Ovary (tissue), 9 donors: ENCODE results near the gene TMEM121. TPM values are rescaled to one million over a fixed set of nuclear protein-coding genes. Genes with fewer than 3 reads are reported as not detected.

Experiments used
- DNase-seq, 5 donors: peaks; one replicate each; pipeline ENCODE4 v3.0.0-alpha.2; 2019 to 2020
- H3K27ac ChIP-seq, 2 donors: fragments of 200-600 bp; one replicate each; pipeline versions ENCODE4 v1.5.1 to v1.8.0; 2019 to 2022
- H3K27me3 ChIP-seq: fragments of 200-600 bp; one replicate; pipeline ENCODE4 v1.8.0; 2022
- H3K36me3 ChIP-seq: fragments of 200-600 bp; sonication (generic); one replicate; pipeline ENCODE4 v1.5.1; 2019
- H3K4me1 ChIP-seq: one replicate; pipeline ENCODE4 v1.8.1; 2013; ENCODE audit warnings: mild to moderate bottlenecking, moderate library complexity; ENCODE audit not compliant: insufficient read depth
- H3K4me3 ChIP-seq: fragments of 200-600 bp; sonication (generic); one replicate; pipeline ENCODE4 v1.5.1; 2017
- H3K9me3 ChIP-seq, 2 donors: fragments of 200-600 bp in 1 of 2; sonication (generic) in 1 of 2; one replicate each; pipeline versions ENCODE4 v1.5.1 to v1.8.1; 2013 to 2019; ENCODE audit warnings: mild to moderate bottlenecking in 1 of 2, moderate library complexity in 1 of 2
- EP300 ChIP-seq: sonication (generic); formaldehyde crosslinking; IDR thresholded peaks from one replicate; pipeline ENCODE4 v1.6.1; 2017; ENCODE audit warnings: antibody characterized with exemption
- POLR2A ChIP-seq: fragments of 450-650 bp; IDR thresholded peaks from one replicate; pipeline ENCODE4 v1.6.1; 2017; ENCODE audit warnings: antibody characterized with exemption, mild to moderate bottlenecking, moderate library complexity
- WGBS, 3 donors: extraction: QIAGEN DNeasy Blood & Tissue Kit in 1 of 3; methylation state at CpG; one replicate each; pipeline versions ENCODE4 v1.1.5 to v1.1.7; 2013 to 2017; 5-methylcytosine and 5-hydroxymethylcytosine counted together
- intact Hi-C, 4 donors: fragments of 100-400 bp; cut with DNase I; formaldehyde crosslinking; loops; one replicate each; pipeline versions ENCODE4 v1.11.0 to v1.15.1; 2022 to 2023
- polyA plus RNA-seq, 2 donors: library from polyadenylated mRNA; stranded (reverse); fragments of 200-250 nt in 1 of 2; fragments of 350-450 nt in 1 of 2; fragmentation: Illumina TruSeq in 1 of 2; extraction: RNeasy Lipid Tissue Mini Kit (QIAGEN cat#74804) in 1 of 2; gene quantifications; one replicate each; pipeline ENCODE4 v1.2.3, GENCODE V29; 2013 to 2014
- total RNA-seq, 7 donors: library from RNA; depleted of rRNA in 2 of 7; stranded (reverse); fragments of >200 nt in 2 of 7; fragmentation: NEBNext Ultra II Directional in 3 of 7; extraction: Animal tissue kit (Norgen Biotek cat#: 25700) in 3 of 7; gene quantifications; one replicate each; pipeline versions ENCODE4 v1.1.0 to v1.2.4, GENCODE V29; 2016 to 2023
- TF ChIP-seq, protein P1 (sequence below), 3 donors: fragments of 450-650 bp in 2 of 3; fragments of 200-600 bp in 1 of 3; IDR thresholded peaks; one replicate each; pipeline versions ENCODE4 v1.5.1 to v1.8.0; 2016 to 2022; ENCODE audit warnings: antibody characterized with exemption in 3 of 3, mild to moderate bottlenecking in 1 of 3
- donor health status: DM: no; HTN: no; CAD: no; lungs with moderate emphysema.
- donor health status: DM: no; HTN: no; CAD: no.
- donor health status: Bipolar disorder and iron deficiency.
- donor health status: DM: yes; HTN: yes; CAD: no.
- donor health status: DM: no; HTN: no; CAD: no.
- donor health status: DM: yes; HTN: yes; CAD: no.

Gene TMEM121
- total and polyA plus RNA-seq, 9 donors: 3.3 to 9.0 (median 4.1) TPM; not detected in 1

GRCh38 chr14:105493921-105494605, 32.3 kb upstream of the TMEM121 start:
- intact Hi-C loops: loop anchor here in 2 of 4 donors (5.0 to 10.0 kb wide), 3 partner anchors 33 to 399 kb away; partner anchors contain the start of gene TMEM121 (in 1 of the 2)
- no peak for DNase-seq
- TF ChIP-seq, protein P1, sequence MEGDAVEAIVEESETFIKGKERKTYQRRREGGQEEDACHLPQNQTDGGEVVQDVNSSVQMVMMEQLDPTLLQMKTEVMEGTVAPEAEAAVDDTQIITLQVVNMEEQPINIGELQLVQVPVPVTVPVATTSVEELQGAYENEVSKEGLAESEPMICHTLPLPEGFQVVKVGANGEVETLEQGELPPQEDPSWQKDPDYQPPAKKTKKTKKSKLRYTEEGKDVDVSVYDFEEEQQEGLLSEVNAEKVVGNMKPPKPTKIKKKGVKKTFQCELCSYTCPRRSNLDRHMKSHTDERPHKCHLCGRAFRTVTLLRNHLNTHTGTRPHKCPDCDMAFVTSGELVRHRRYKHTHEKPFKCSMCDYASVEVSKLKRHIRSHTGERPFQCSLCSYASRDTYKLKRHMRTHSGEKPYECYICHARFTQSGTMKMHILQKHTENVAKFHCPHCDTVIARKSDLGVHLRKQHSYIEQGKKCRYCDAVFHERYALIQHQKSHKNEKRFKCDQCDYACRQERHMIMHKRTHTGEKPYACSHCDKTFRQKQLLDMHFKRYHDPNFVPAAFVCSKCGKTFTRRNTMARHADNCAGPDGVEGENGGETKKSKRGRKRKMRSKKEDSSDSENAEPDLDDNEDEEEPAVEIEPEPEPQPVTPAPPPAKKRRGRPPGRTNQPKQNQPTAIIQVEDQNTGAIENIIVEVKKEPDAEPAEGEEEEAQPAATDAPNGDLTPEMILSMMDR (IDR thresholded peaks at IDR 0.05): no peak
- TF ChIP-seq EP300 (no peak), POLR2A (no peak)

DNA sequence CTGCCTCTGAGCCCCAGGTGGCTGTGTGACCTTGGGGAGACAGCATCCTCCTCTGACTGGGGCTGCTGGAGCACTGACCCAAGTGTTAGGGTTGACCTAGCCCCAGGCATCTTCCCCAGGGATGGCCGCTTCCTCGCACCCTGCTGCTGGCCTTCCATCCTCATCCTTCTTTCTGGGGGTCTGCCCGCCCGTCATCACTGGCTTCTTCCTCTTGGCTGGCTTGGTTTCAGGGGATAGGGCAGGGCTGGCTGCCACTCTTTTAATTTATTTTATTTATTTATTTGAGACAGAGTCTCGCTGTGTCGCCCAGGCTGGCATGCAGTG, 31.8 kb upstream of the TMEM121 start:
- TF ChIP-seq POLR2A (no peak), EP300 (no peak)
- TF ChIP-seq, protein P1 (IDR thresholded peaks at IDR 0.05): no peak
- Histone ChIP-seq H3K36me3 (no peaks in the 10 kb centered on the region), H3K27ac (no peak overlapping the region), H3K4me3 (no peak overlapping the region), H3K27me3 (no peaks in the 10 kb centered on the region), H3K9me3 (no peaks in the 10 kb centered on the region), H3K4me1 (peaks cover 2% of the 10 kb centered on the region)
- intact Hi-C loops: loop anchor here in 2 of 4 donors (5.0 to 10.0 kb wide), 3 partner anchors 33 to 400 kb away; partner anchors contain the start of gene TMEM121 (in 1 of the 2)
- WGBS, 3 donors: 94 to 96% (median 95%) methylated on average over 6 of the region's 6 CpGs
- DNase-seq: no peak

More at GRCh38 chr14:105493921-105494605, 32.3 kb upstream of the TMEM121 start:
- Histone ChIP-seq H3K27ac (no peak overlapping the region), H3K27me3 (no peaks in the 10 kb centered on the region), H3K36me3 (no peaks in the 10 kb centered on the region), H3K4me3 (no peak overlapping the region), H3K4me1 (peaks cover 2% of the 10 kb centered on the region), H3K9me3 (no peaks in the 10 kb centered on the region)
- WGBS, 3 donors: 87 to 89% (median 87%) methylated on average over 11 to 16 of the region's 16 CpGs

GRCh38 chr14:105495101-105495989, 31.0 kb upstream of the TMEM121 start:
- no peaks in the 10 kb centered on the region for H3K36me3 ChIP-seq
- no peaks in the 10 kb centered on the region for H3K9me3 ChIP-seq
- H3K4me3 ChIP-seq: no peak overlapping the region
- no peaks in the 10 kb centered on the region for H3K27me3 ChIP-seq
- no peak overlapping the region for H3K27ac ChIP-seq
- intact Hi-C loops: loop anchor here in 1 of 4 donors (10.0 kb wide), 1 partner anchor 401 kb away; no protein-coding TSS in a partner anchor
- H3K4me1 ChIP-seq: peaks cover 2% of the 10 kb centered on the region
- TF ChIP-seq, protein P1 (IDR thresholded peaks at IDR 0.05): no peak
- TF ChIP-seq POLR2A (no peak), EP300 (no peak)
- no peak for DNase-seq
- WGBS, 3 donors: 62 to 76% (median 71%) methylated on average over 17 to 18 of the region's 18 CpGs

- Histone ChIP-seq H3K27me3 (no peaks in the 10 kb centered on the region), H3K4me3 (no peak overlapping the region), H3K9me3 (no peaks in the 10 kb centered on the region), H3K36me3 (no peaks in the 10 kb centered on the region), H3K4me1 (peaks cover 2% of the 10 kb centered on the region), H3K27ac (no peak overlapping the region)
- intact Hi-C loops: loop anchor here in 1 of 4 donors (10.0 kb wide), 1 partner anchor 401 kb away; no protein-coding TSS in a partner anchor
- DNase-seq: no peak
- 62 to 73% (median 68%) methylated on average over 18 of the region's 18 CpGs for WGBS, 3 donors
- TF ChIP-seq, protein P1 (IDR thresholded peaks at IDR 0.05): no peak
- TF ChIP-seq POLR2A (no peak), EP300 (no peak)
Measured at GRCh38 chr14:105495990-105496830, 30.2 kb upstream of the TMEM121 start.
